Spleen (tissue), 7 donors: ENCODE results near the gene VCL.

Experiments used
- POLR2A ChIP-seq, 3 donors: fragments of 450-650 bp; IDR thresholded peaks; one replicate each; pipeline ENCODE4 v1.5.1; 2017; ENCODE audit warnings: antibody characterized with exemption in 3 of 3, mild to moderate bottlenecking in 1 of 3
- POLR2AphosphoS5 ChIP-seq, 3 donors: sonication (generic); formaldehyde crosslinking; IDR thresholded peaks; one replicate each; pipeline ENCODE4 v1.5.1; 2017; ENCODE audit warnings: antibody characterized with exemption in 3 of 3
- TF ChIP-seq, protein P1 (sequence below), 11 experiments: fragments of 200-600 bp in 7 of 11; fragments of 450-650 bp in 4 of 11; sonication (generic) in 4 of 11; IDR thresholded peaks in 8 of 11; conservative IDR thresholded peaks in 3 of 11; 1 replicate in 7 of 11; 2 replicates in 4 of 11; pipeline versions ENCODE4 v1.4.0 to v1.8.0; 2016 to 2021; ENCODE audit warnings: antibody characterized with exemption in 11 of 11, inconsistent platforms in 4 of 11, mild to moderate bottlenecking in 1 of 11
- donor health status: DM: no; HTN: no; CAD: no; lungs with moderate emphysema.
- donor health status: DM: no; HTN: no; CAD: no.
- donor health status: DM: no; HTN: no; CAD: no.

DNA sequence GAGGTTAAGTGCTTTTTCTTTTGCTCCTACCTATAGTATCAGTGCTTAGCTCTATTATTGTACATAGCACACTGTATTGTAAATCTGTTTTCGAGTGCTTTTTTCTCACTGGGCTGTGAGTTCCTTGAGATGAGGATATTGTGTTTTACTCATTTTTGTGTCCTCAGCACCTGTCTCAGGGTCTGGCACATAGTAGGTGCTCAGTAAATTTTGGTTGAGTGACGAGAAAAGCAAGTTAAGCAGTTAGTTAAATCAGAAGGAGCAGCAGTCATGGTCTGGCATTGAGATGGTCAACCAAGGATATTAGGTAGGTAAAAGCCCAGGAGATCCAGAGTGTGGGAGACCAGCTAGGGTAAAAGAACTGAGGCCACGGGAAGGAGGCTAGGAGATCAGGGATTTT, 101.5 kb downstream of the VCL start:
- TF ChIP-seq, protein P1, sequence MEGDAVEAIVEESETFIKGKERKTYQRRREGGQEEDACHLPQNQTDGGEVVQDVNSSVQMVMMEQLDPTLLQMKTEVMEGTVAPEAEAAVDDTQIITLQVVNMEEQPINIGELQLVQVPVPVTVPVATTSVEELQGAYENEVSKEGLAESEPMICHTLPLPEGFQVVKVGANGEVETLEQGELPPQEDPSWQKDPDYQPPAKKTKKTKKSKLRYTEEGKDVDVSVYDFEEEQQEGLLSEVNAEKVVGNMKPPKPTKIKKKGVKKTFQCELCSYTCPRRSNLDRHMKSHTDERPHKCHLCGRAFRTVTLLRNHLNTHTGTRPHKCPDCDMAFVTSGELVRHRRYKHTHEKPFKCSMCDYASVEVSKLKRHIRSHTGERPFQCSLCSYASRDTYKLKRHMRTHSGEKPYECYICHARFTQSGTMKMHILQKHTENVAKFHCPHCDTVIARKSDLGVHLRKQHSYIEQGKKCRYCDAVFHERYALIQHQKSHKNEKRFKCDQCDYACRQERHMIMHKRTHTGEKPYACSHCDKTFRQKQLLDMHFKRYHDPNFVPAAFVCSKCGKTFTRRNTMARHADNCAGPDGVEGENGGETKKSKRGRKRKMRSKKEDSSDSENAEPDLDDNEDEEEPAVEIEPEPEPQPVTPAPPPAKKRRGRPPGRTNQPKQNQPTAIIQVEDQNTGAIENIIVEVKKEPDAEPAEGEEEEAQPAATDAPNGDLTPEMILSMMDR (IDR thresholded peaks at IDR 0.05 in 8 of 11, conservative IDR thresholded peaks at IDR 0.05 in 3 of 11), result no peak
- no peak for TF ChIP-seq POLR2A (IDR thresholded peaks at IDR 0.05)
- TF ChIP-seq POLR2AphosphoS5 (IDR thresholded peaks at IDR 0.05), result no peak
